Measurements from ENCODE around the gene HAUS7. TPM values are rescaled to one million over a fixed set of nuclear protein-coding genes. Genes with fewer than 3 reads are reported as not detected.

The HAUS7 gene
- total and polyA plus RNA-seq, 8 donors, result 1.8 to 75.3 (median 14.7) TPM

- intact Hi-C loops (cut with DNase I; ENCODE audit: low total_unique reads), result no loop called here
- Histone ChIP-seq H3K4me3 (no peak overlapping the region), H3K27ac (no peak overlapping the region), H3K27me3 (peaks cover 0 to 5% (median 0%) of the 10 kb centered on the region in 3 donors), H3K36me3 (peaks cover 0 to 17% (median 9%) of the 10 kb centered on the region in 4 donors), H3K9me3 (peaks cover 0 to 10% (median 4%) of the 10 kb centered on the region in 4 donors), H3K4me1 (no peaks in the 10 kb centered on the region)
- no peak for TF ChIP-seq POLR2A (IDR thresholded peaks at IDR 0.05)
- no peak for TF ChIP-seq EP300 (IDR thresholded peaks at IDR 0.05)
- TF ChIP-seq POLR2AphosphoS5 (IDR thresholded peaks at IDR 0.05), result no peak
- TF ChIP-seq CTCF (IDR thresholded peaks at IDR 0.05), result no peak
- no peak for DNase-seq
- WGBS, 5 donors, result 83 to 93% (median 89%) methylated on average over 10 to 37 of the region's 37 CpGs
Measured at GRCh38 chrX:153444333-153445011, 25.9 kb downstream of the HAUS7 start.

- Histone ChIP-seq H3K36me3 (peaks cover 0 to 11% (median 5%) of the 10 kb centered on the region in 4 donors), H3K4me3 (no peak overlapping the region), H3K27me3 (peaks cover 0 to 5% (median 0%) of the 10 kb centered on the region in 3 donors), H3K9me3 (peaks cover 0 to 12% (median 6%) of the 10 kb centered on the region in 4 donors), H3K4me1 (no peaks in the 10 kb centered on the region), H3K27ac (no peak overlapping the region)
- intact Hi-C loops (cut with DNase I; ENCODE audit: low total_unique reads), result no loop called here
- 72 to 80% (median 77%) methylated on average over 16 to 25 of the region's 25 CpGs for WGBS, 5 donors
- DNase-seq, result peak in 1 of 2 donors; percentile 26
- TF ChIP-seq POLR2A (IDR thresholded peaks at IDR 0.05), result no peak
- TF ChIP-seq EP300 (IDR thresholded peaks at IDR 0.05), result no peak
- TF ChIP-seq CTCF (IDR thresholded peaks at IDR 0.05), result no peak
- TF ChIP-seq POLR2AphosphoS5 (IDR thresholded peaks at IDR 0.05), result no peak
Measured at GRCh38 chrX:153443476-153444332, 26.7 kb downstream of the HAUS7 start.

GRCh38 chrX:153442463-153442862, 27.9 kb downstream of the HAUS7 start:
- no peak for DNase-seq
- H3K27ac ChIP-seq, result no peak overlapping the region
- TF ChIP-seq POLR2AphosphoS5 (IDR thresholded peaks at IDR 0.05) (no peak), CTCF (IDR thresholded peaks at IDR 0.05) (no peak), EP300 (IDR thresholded peaks at IDR 0.05) (no peak), POLR2A (IDR thresholded peaks at IDR 0.05) (no peak)
- no peak overlapping the region for H3K4me3 ChIP-seq
- H3K4me1 ChIP-seq, result no peaks in the 10 kb centered on the region
- intact Hi-C loops (cut with DNase I; ENCODE audit: low total_unique reads), result no loop called here
- H3K36me3 ChIP-seq, result peaks cover 0 to 9% (median 3%) of the 10 kb centered on the region in 4 donors
- H3K27me3 ChIP-seq, result peaks cover 0 to 5% (median 0%) of the 10 kb centered on the region in 3 donors
- H3K9me3 ChIP-seq, result peaks cover 0 to 12% (median 6%) of the 10 kb centered on the region in 4 donors
- WGBS, 5 donors, result 70 to 81% (median 79%) methylated on average over 3 to 5 of the region's 5 CpGs

GRCh38 chrX:153441981-153442380, 28.4 kb downstream of the HAUS7 start:
- 0 to 84% (median 80%) methylated on average over 1 to 9 of the region's 9 CpGs for WGBS, 5 donors
- no peak for TF ChIP-seq CTCF (IDR thresholded peaks at IDR 0.05)
- TF ChIP-seq EP300 (IDR thresholded peaks at IDR 0.05), result no peak
- no peak for TF ChIP-seq POLR2AphosphoS5 (IDR thresholded peaks at IDR 0.05)
- TF ChIP-seq POLR2A (IDR thresholded peaks at IDR 0.05), result no peak
- H3K27ac ChIP-seq, result no peak overlapping the region
- DNase-seq, result no peak
- no peak overlapping the region for H3K4me3 ChIP-seq
- H3K27me3 ChIP-seq, result peaks cover 0 to 9% (median 0%) of the 10 kb centered on the region in 3 donors
- intact Hi-C loops (cut with DNase I; ENCODE audit: low total_unique reads), result no loop called here
- peaks cover 0 to 4% (median under 1%) of the 10 kb centered on the region in 4 donors for H3K36me3 ChIP-seq
- H3K9me3 ChIP-seq, result peaks cover 0 to 12% (median 6%) of the 10 kb centered on the region in 4 donors
- H3K4me1 ChIP-seq, result no peaks in the 10 kb centered on the region

Data from stomach (tissue), 9 donors.